SK-N-MC (cell line): ENCODE measurements around the gene RNU1-3.
"Not testable (repeated sequence)": the region's sequence is repeated elsewhere in the genome, so short reads cannot be mapped to it uniquely, and the experiment has no call there.

Source experiments
- EZH2 ChIP-seq: fragments of 200-600 bp; sonication (generic); IDR thresholded peaks from one replicate; pipeline ENCODE4 v1.6.1; 2017; ENCODE audit warnings: antibody characterized with exemption
- FOXP2 ChIP-seq: optimal IDR thresholded peaks from 2 replicates; pipeline ENCODE3; 2011; ENCODE audit warnings: mild to moderate bottlenecking, moderate library complexity; ENCODE audit not compliant: insufficient read depth; ENCODE audit errors: extremely low read length, control extremely low read depth
- POLR2AphosphoS5 ChIP-seq: IDR thresholded peaks from 2 replicates; pipeline ENCODE4 v1.6.1; 2012; ENCODE audit warnings: mild to moderate bottlenecking, low read depth, low read length, borderline replicate concordance

DNA sequence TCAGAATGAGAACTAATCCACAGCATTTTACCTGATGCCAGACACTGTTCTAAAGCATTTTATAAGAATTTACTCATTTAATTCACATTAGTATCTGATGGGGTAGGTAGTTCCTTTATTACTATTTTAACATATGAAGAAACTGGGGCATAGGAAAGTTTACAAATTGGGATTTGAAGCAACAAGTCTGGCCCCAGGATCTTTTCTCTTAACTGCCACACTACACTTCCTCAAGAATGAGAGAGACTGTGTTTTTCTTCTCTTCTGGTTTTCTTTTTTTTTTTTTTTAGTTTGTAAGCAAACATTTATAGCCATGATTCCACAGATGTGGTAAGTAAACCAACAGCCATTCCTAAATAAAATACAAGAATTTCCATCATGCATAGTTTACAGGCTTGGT is 16.1 kb upstream of the RNU1-3 start:
- not testable (repeated sequence) for TF ChIP-seq EZH2, POLR2AphosphoS5, FOXP2
